ENCODE measurements around the gene OPCML.

DNA sequence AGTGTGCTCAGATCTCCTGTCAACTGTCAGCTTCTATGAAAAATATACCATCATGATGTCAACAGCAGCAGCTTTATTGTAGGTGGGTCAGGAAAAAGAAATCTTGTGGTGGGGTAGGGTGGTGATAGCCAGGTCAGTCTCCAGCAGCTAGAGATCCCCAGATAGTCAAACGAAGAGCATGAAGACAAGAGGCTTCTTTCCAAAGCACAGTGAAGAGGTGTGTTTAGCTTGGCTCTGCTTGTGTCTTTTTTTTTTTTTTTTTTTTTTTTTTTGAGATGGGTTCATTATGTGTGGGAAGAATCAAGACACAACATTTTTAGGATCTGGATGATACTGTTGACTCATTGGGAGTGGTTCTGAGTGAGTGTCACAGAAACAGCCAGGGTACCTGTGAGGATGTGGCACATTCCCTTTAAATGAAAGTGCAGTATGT lies 1086.4 kb downstream of the OPCML start:
- no peak for TF ChIP-seq CTCF (IDR thresholded peaks at IDR 0.05; ENCODE audit: insufficient read depth, low read length)
- TF ChIP-seq, protein P1, sequence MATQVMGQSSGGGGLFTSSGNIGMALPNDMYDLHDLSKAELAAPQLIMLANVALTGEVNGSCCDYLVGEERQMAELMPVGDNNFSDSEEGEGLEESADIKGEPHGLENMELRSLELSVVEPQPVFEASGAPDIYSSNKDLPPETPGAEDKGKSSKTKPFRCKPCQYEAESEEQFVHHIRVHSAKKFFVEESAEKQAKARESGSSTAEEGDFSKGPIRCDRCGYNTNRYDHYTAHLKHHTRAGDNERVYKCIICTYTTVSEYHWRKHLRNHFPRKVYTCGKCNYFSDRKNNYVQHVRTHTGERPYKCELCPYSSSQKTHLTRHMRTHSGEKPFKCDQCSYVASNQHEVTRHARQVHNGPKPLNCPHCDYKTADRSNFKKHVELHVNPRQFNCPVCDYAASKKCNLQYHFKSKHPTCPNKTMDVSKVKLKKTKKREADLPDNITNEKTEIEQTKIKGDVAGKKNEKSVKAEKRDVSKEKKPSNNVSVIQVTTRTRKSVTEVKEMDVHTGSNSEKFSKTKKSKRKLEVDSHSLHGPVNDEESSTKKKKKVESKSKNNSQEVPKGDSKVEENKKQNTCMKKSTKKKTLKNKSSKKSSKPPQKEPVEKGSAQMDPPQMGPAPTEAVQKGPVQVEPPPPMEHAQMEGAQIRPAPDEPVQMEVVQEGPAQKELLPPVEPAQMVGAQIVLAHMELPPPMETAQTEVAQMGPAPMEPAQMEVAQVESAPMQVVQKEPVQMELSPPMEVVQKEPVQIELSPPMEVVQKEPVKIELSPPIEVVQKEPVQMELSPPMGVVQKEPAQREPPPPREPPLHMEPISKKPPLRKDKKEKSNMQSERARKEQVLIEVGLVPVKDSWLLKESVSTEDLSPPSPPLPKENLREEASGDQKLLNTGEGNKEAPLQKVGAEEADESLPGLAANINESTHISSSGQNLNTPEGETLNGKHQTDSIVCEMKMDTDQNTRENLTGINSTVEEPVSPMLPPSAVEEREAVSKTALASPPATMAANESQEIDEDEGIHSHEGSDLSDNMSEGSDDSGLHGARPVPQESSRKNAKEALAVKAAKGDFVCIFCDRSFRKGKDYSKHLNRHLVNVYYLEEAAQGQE (IDR thresholded peaks at IDR 0.05; ENCODE audit: insufficient replicate concordance, low read depth) = no peak
- no peak for TF ChIP-seq SPI1 (IDR thresholded peaks at IDR 0.05; ENCODE audit: borderline replicate concordance, low read depth)
- TF ChIP-seq POLR2AphosphoS5 (IDR thresholded peaks at IDR 0.05; ENCODE audit: low read depth) = no peak
- TF ChIP-seq GABPA (IDR thresholded peaks at IDR 0.05; ENCODE audit: low read depth) = no peak

All from HL-60 (cell line).